T-helper 1 cell (primary cell): ENCODE data around the gene EVI5.

Source experiments
- DNase-seq, 5 donors: peaks; one replicate each; pipeline ENCODE4 v3.0.0-alpha.2; 2012 to 2020

The EVI5 gene

GRCh38 chr1:92505015-92505692 lies 279.8 kb downstream of the EVI5 start:
- no peak for DNase-seq

- DNase-seq = no peak
Measured at GRCh38 chr1:92504291-92505014, 280.5 kb downstream of the EVI5 start.

GRCh38 chr1:92503926-92504285 lies 281.0 kb downstream of the EVI5 start:
- DNase-seq = no peak

GRCh38 chr1:92503043-92503925 lies 281.6 kb downstream of the EVI5 start:
- DNase-seq = no peak

- peak in 1 of 5 donors; percentile 25 for DNase-seq
Measured at GRCh38 chr1:92502247-92502646, 282.7 kb downstream of the EVI5 start.

GRCh38 chr1:92500552-92500951 lies 284.4 kb downstream of the EVI5 start:
- DNase-seq = no peak

- DNase-seq = no peak
Measured at GRCh38 chr1:92495392-92496063, 289.4 kb downstream of the EVI5 start.

- no peak for DNase-seq
Measured at GRCh38 chr1:92494485-92495141, 290.3 kb downstream of the EVI5 start.

GRCh38 chr1:92493139-92493538 lies 291.8 kb downstream of the EVI5 start:
- DNase-seq = no peak

- DNase-seq = no peak
Measured at GRCh38 chr1:92488832-92489231, 296.1 kb downstream of the EVI5 start.

- DNase-seq = no peak
Measured at GRCh38 chr1:92488416-92488815, 296.5 kb downstream of the EVI5 start.

GRCh38 chr1:92487078-92487605 lies 297.8 kb downstream of the EVI5 start:
- no peak for DNase-seq

GRCh38 chr1:92486251-92487077 lies 298.4 kb downstream of the EVI5 start, which contains the start of gene GFI1:
TSS of gene GFI1 (minus strand) at chr1:92486925. CDS start at chr1:92483487, 3,438 bp downstream.
- DNase-seq = peak in 4 of 5 donors; percentile 30 to 83 (median 44)

- DNase-seq = peak; percentile 63 to 91 (median 70)
Measured at GRCh38 chr1:92485381-92486250, 299.3 kb downstream of the EVI5 start.

- peak in 4 of 5 donors; percentile 40 to 71 (median 48) for DNase-seq
Measured at GRCh38 chr1:92484472-92485380, 300.2 kb downstream of the EVI5 start.

GRCh38 chr1:92483610-92484471 lies 301.1 kb downstream of the EVI5 start:
- DNase-seq = peak in 4 of 5 donors; percentile 19 to 49 (median 30)
